ENCODE data around the gene IRGC. TPM values are rescaled to one million over a fixed set of nuclear protein-coding genes. Genes with fewer than 3 reads are reported as not detected.

IRGC gene
- total RNA-seq, 1 experiment from 2014 or later: not detected

DNA sequence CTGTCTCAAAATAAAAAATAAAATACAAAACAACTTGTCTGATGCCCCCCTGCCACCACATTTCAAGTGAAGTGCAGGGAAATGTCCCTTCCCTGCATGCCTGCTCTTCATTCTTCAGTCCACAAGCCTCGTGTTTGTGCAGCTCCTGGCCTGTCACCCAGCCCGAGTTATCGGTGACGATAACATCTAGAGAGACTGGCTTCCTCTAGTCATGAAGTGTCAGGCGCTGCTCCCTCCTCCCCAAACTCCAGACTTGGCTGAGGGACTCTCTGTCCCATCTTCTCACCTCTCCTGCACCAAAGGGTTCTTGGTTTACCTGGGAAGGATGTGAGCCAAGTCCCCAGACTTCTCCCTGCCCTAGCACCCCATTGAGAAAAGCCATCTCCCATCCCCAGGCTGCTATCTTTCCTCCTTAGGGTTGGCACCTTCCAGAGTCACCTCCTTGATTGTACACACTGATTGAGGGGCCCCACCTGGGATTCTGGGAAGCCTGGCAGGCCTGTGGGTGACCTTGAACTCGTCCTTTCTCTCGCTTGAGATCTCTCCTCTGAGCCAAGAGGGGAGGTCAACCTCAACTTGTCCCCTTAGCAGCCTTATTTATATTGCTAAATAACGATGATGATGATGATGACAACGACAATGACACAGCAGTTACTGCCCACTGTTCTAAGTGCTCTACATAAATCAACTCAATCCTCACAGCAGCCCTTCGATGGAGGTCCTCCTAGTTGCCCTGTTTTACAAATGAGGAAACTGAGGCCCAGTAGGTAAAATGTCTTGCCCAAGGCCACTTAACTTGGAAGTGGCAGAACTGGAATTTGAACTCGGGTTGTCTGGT is 32.8 kb upstream of the IRGC start:
- H3K4ac ChIP-seq (ENCODE audit: low read depth, low read length): no peak overlapping the region
- Mint-ChIP-seq H3K27me3 (ENCODE audit: low read depth) (peaks cover 3% of the 10 kb centered on the region), H3K9me3 (no peaks in the 10 kb centered on the region), H3K27ac (0 out of 7 replicates have a peak overlapping the region, but pooled peaks of 1 of the 3 experiments have one; percentile 6), H3K4me3 (no peak overlapping the region), H3K36me3 (ENCODE audit: insufficient read depth in 1 of 3, low read depth in 3 of 3) (no peaks in the 10 kb centered on the region), H3K4me1 (peaks cover 13 to 18% of the 10 kb centered on the region in 2 experiments)
- H3K27ac ChIP-seq (ENCODE audit: insufficient read length, low read depth, low read length): no peak overlapping the region
- no peak overlapping the region for H2BK15ac ChIP-seq (ENCODE audit: low read depth, low read length)
- no peak overlapping the region for H3K56ac ChIP-seq (ENCODE audit: insufficient read length, low read depth, low read length)
- no peak overlapping the region for H4K91ac ChIP-seq (ENCODE audit: insufficient read length, low read depth, low read length)
- H2BK20ac ChIP-seq (ENCODE audit: low read depth, low read length, poor library complexity, severe bottlenecking): no peak overlapping the region
- TF ChIP-seq, protein P1, sequence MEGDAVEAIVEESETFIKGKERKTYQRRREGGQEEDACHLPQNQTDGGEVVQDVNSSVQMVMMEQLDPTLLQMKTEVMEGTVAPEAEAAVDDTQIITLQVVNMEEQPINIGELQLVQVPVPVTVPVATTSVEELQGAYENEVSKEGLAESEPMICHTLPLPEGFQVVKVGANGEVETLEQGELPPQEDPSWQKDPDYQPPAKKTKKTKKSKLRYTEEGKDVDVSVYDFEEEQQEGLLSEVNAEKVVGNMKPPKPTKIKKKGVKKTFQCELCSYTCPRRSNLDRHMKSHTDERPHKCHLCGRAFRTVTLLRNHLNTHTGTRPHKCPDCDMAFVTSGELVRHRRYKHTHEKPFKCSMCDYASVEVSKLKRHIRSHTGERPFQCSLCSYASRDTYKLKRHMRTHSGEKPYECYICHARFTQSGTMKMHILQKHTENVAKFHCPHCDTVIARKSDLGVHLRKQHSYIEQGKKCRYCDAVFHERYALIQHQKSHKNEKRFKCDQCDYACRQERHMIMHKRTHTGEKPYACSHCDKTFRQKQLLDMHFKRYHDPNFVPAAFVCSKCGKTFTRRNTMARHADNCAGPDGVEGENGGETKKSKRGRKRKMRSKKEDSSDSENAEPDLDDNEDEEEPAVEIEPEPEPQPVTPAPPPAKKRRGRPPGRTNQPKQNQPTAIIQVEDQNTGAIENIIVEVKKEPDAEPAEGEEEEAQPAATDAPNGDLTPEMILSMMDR (conservative IDR thresholded peaks at IDR 0.05): no peak
- H3K27me3 ChIP-seq (ENCODE audit: insufficient read depth, low read length): no peaks in the 10 kb centered on the region
- no peaks in the 10 kb centered on the region; the same call in 1 of the 2 replicates for H3K4me1 ChIP-seq (ENCODE audit: insufficient read depth, low read length)
- no peaks in the 10 kb centered on the region for H3K23me2 ChIP-seq (ENCODE audit: insufficient read length, low read depth, low read length, poor library complexity, severe bottlenecking)
- no peaks in the 10 kb centered on the region for H3K9me3 ChIP-seq (ENCODE audit: control insufficient read depth, low read depth, low read length)
- no peak overlapping the region for H4K5ac ChIP-seq (ENCODE audit: insufficient read length, low read depth, low read length)
- H3K23ac ChIP-seq (ENCODE audit: insufficient read length, low read depth, low read length): no peak overlapping the region
- no peak overlapping the region for H2BK120ac ChIP-seq (ENCODE audit: low read depth, low read length, poor library complexity, severe bottlenecking)
- no peak overlapping the region for H2AK5ac ChIP-seq (ENCODE audit: insufficient read length, low read length)
- WGBS (ENCODE audit: extremely low coverage, insufficient read length, low lambda C conversion rate): no CpG with 5 or more reads among the region's 11 CpGs
- no peak overlapping the region for H2BK12ac ChIP-seq (ENCODE audit: insufficient read length, low read depth, low read length)
- no peaks in the 10 kb centered on the region for H3K79me1 ChIP-seq (ENCODE audit: insufficient read depth, low read depth, low read length, poor library complexity, severe bottlenecking)
- no peak overlapping the region for H3T11ph ChIP-seq (ENCODE audit: low read length)
- no peak overlapping the region for H2BK5ac ChIP-seq (ENCODE audit: insufficient read length, low read length)
- no peaks in the 10 kb centered on the region for H3K79me2 ChIP-seq (ENCODE audit: insufficient read depth, low read length)
- H3K14ac ChIP-seq (ENCODE audit: insufficient read depth, low read length): no peak overlapping the region
- no peak for DNase-seq
- H4K20me1 ChIP-seq (ENCODE audit: control insufficient read depth, insufficient read depth, insufficient read length): no peaks in the 10 kb centered on the region
- H2AFZ ChIP-seq (ENCODE audit: low read length): no peak overlapping the region
- H3K9ac ChIP-seq (ENCODE audit: extremely low read depth, insufficient read length, low read length): no peak overlapping the region
- H4K8ac ChIP-seq (replicated peaks; ENCODE audit: insufficient read length, low read depth, low read length): no peak overlapping the region
- H3K4me2 ChIP-seq (ENCODE audit: insufficient read depth, insufficient read length, low read length): no peak overlapping the region
- H3K18ac ChIP-seq (ENCODE audit: insufficient read length, low read depth, low read length): no peak overlapping the region

Measured in H9 (cell line).